GM21447 (cell line): ENCODE measurements around the gene MFAP3L.
"Not testable (repeated sequence)": the region's sequence is repeated elsewhere in the genome, so short reads cannot be mapped to it uniquely, and the experiment has no call there.

Experiments used
- ATAC-seq: cut with Tn5 transposase; IDR thresholded peaks from one replicate; pipeline ENCODE4 v1.9.1; 2021; ENCODE audit not compliant: unreplicated experiment

Gene MFAP3L

GRCh38 chr4:170026253-170027021, at the start of gene MFAP3L:
MFAP3L (minus strand) TSS chr4:170026395; CDS start chr4:170005877, 20,518 bp downstream.
- ATAC-seq: peak; percentile 83

GRCh38 chr4:170071196-170071595, 45.0 kb upstream of the MFAP3L start:
- ATAC-seq: no peak

GRCh38 chr4:170068438-170069128, 42.4 kb upstream of the MFAP3L start:
- no peak for ATAC-seq

GRCh38 chr4:170059421-170059820, 33.2 kb upstream of the MFAP3L start:
- ATAC-seq: no peak

GRCh38 chr4:170058826-170059225, 32.6 kb upstream of the MFAP3L start:
- no peak for ATAC-seq

GRCh38 chr4:170057866-170058265, 31.7 kb upstream of the MFAP3L start:
- ATAC-seq: no peak

GRCh38 chr4:170052919-170053318, 26.7 kb upstream of the MFAP3L start:
- no peak for ATAC-seq

- no peak for ATAC-seq
Observed at GRCh38 chr4:170051402-170051801, 25.2 kb upstream of the MFAP3L start.

- no peak for ATAC-seq
Observed at GRCh38 chr4:170049766-170050165, 23.6 kb upstream of the MFAP3L start.

- ATAC-seq: no peak
Observed at GRCh38 chr4:170047771-170048354, 21.7 kb upstream of the MFAP3L start.

GRCh38 chr4:170046156-170046555, 20.0 kb upstream of the MFAP3L start:
- ATAC-seq: not testable (repeated sequence)

- no peak for ATAC-seq
Observed at GRCh38 chr4:170040031-170040680, 14.0 kb upstream of the MFAP3L start.

- no peak for ATAC-seq
Observed at GRCh38 chr4:170038769-170039168, 12.6 kb upstream of the MFAP3L start.

GRCh38 chr4:170038232-170038631, 12.0 kb upstream of the MFAP3L start:
- no peak for ATAC-seq

- ATAC-seq: no peak
Observed at GRCh38 chr4:170037481-170037880, 11.3 kb upstream of the MFAP3L start.

- ATAC-seq: no peak
Observed at GRCh38 chr4:170035845-170036244, 9.7 kb upstream of the MFAP3L start.

GRCh38 chr4:170035231-170035630, 9.0 kb upstream of the MFAP3L start:
- ATAC-seq: no peak

GRCh38 chr4:170033999-170034398, 7.8 kb upstream of the MFAP3L start:
- no peak for ATAC-seq

GRCh38 chr4:170030121-170030520, 3.9 kb upstream of the MFAP3L start:
- no peak for ATAC-seq

GRCh38 chr4:170027181-170027829, 1.1 kb upstream of the MFAP3L start:
- ATAC-seq: peak; percentile 86
